ENCODE results near the gene ZNF586. TPM values are rescaled to one million over a fixed set of nuclear protein-coding genes. Genes with fewer than 3 reads are reported as not detected.
A peak's percentile ranks its signal among the peaks of the same experiment; 100 is the strongest.

Gene ZNF586
- total and polyA plus RNA-seq, 2 experiments from 2014 or later = 5.2 to 16.9 TPM

DNA sequence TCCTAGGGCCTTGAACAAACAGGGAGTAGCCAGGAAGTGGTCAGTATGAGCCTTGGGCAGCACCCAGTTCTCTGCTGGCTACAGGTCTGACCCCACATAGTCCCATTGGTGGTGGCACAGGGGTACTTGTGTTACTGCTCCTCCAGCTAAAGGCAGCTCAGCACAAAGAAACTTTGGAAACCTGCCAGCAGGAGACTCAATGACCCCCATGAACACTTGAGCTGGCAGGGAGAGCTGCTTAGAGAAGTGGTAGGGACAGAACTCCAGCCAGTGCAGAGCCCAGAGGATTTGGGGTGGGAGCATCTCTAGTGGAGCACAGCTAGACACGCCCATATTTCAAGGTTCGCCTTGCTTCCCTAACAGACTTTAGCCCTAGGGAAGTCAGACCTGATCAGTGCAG is 10.4 kb upstream of the ZNF586 start (continued):
- TF ChIP-seq, protein P1, sequence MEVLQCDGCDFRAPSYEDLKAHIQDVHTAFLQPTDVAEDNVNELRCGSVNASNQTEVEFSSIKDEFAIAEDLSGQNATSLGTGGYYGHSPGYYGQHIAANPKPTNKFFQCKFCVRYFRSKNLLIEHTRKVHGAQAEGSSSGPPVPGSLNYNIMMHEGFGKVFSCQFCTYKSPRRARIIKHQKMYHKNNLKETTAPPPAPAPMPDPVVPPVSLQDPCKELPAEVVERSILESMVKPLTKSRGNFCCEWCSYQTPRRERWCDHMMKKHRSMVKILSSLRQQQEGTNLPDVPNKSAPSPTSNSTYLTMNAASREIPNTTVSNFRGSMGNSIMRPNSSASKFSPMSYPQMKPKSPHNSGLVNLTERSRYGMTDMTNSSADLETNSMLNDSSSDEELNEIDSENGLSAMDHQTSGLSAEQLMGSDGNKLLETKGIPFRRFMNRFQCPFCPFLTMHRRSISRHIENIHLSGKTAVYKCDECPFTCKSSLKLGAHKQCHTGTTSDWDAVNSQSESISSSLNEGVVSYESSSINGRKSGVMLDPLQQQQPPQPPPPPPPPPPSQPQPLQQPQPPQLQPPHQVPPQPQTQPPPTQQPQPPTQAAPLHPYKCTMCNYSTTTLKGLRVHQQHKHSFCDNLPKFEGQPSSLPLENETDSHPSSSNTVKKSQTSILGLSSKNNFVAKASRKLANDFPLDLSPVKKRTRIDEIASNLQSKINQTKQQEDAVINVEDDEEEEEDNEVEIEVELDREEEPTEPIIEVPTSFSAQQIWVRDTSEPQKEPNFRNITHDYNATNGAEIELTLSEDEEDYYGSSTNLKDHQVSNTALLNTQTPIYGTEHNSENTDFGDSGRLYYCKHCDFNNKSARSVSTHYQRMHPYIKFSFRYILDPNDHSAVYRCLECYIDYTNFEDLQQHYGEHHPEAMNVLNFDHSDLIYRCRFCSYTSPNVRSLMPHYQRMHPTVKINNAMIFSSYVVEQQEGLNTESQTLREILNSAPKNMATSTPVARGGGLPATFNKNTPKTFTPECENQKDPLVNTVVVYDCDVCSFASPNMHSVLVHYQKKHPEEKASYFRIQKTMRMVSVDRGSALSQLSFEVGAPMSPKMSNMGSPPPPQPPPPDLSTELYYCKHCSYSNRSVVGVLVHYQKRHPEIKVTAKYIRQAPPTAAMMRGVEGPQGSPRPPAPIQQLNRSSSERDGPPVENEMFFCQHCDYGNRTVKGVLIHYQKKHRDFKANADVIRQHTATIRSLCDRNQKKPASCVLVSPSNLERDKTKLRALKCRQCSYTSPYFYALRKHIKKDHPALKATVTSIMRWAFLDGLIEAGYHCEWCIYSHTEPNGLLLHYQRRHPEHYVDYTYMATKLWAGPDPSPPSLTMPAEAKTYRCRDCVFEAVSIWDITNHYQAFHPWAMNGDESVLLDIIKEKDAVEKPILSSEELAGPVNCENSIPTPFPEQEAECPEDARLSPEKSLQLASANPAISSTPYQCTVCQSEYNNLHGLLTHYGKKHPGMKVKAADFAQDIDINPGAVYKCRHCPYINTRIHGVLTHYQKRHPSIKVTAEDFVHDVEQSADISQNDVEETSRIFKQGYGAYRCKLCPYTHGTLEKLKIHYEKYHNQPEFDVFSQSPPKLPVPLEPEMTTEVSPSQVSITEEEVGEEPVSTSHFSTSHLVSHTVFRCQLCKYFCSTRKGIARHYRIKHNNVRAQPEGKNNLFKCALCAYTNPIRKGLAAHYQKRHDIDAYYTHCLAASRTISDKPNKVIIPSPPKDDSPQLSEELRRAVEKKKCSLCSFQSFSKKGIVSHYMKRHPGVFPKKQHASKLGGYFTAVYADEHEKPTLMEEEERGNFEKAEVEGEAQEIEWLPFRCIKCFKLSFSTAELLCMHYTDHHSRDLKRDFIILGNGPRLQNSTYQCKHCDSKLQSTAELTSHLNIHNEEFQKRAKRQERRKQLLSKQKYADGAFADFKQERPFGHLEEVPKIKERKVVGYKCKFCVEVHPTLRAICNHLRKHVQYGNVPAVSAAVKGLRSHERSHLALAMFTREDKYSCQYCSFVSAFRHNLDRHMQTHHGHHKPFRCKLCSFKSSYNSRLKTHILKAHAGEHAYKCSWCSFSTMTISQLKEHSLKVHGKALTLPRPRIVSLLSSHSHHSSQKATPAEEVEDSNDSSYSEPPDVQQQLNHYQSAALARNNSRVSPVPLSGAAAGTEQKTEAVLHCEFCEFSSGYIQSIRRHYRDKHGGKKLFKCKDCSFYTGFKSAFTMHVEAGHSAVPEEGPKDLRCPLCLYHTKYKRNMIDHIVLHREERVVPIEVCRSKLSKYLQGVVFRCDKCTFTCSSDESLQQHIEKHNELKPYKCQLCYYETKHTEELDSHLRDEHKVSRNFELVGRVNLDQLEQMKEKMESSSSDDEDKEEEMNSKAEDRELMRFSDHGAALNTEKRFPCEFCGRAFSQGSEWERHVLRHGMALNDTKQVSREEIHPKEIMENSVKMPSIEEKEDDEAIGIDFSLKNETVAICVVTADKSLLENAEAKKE (CRISPR knock-in tag; IDR thresholded peaks at IDR 0.05) = no peak
- TF ChIP-seq CREB1 (CRISPR knock-in tag; IDR thresholded peaks at IDR 0.05; ENCODE audit: low read depth) (no peak), STAT1 (IDR thresholded peaks at IDR 0.05; ENCODE audit: unreplicated experiment) (no peak), EZH2 (IDR thresholded peaks at IDR 0.05; ENCODE audit: low read depth, unreplicated experiment) (no peak)
- TF ChIP-seq, protein P2, sequence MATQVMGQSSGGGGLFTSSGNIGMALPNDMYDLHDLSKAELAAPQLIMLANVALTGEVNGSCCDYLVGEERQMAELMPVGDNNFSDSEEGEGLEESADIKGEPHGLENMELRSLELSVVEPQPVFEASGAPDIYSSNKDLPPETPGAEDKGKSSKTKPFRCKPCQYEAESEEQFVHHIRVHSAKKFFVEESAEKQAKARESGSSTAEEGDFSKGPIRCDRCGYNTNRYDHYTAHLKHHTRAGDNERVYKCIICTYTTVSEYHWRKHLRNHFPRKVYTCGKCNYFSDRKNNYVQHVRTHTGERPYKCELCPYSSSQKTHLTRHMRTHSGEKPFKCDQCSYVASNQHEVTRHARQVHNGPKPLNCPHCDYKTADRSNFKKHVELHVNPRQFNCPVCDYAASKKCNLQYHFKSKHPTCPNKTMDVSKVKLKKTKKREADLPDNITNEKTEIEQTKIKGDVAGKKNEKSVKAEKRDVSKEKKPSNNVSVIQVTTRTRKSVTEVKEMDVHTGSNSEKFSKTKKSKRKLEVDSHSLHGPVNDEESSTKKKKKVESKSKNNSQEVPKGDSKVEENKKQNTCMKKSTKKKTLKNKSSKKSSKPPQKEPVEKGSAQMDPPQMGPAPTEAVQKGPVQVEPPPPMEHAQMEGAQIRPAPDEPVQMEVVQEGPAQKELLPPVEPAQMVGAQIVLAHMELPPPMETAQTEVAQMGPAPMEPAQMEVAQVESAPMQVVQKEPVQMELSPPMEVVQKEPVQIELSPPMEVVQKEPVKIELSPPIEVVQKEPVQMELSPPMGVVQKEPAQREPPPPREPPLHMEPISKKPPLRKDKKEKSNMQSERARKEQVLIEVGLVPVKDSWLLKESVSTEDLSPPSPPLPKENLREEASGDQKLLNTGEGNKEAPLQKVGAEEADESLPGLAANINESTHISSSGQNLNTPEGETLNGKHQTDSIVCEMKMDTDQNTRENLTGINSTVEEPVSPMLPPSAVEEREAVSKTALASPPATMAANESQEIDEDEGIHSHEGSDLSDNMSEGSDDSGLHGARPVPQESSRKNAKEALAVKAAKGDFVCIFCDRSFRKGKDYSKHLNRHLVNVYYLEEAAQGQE (IDR thresholded peaks at IDR 0.05; ENCODE audit: unreplicated experiment) = no peak

GRCh38 chr19:57771417-57771816 is 1.9 kb downstream of the ZNF586 start:
- H3F3A ChIP-seq (replicated peaks; ENCODE audit: low read depth) = peaks cover 10% of the 10 kb centered on the region
- Mint-ChIP-seq H3K27ac (no peak overlapping the region), H3K27me3 (ENCODE audit: insufficient read depth, low read depth, poor library complexity) (peaks cover 10% of the 10 kb centered on the region), H3K4me3 (peak overlapping the region; percentile 97), H3K36me3 (ENCODE audit: low read depth) (peaks cover 25% of the 10 kb centered on the region), H3K9me3 (0 out of 3 replicates have a peak, but pooled peaks cover 3% of the 10 kb centered on the region), H3K4me1 (peaks cover 17% of the 10 kb centered on the region)
- H3K9me2 ChIP-seq (ENCODE audit: insufficient read depth) = no peaks in the 10 kb centered on the region
- peaks cover 18% of the 10 kb centered on the region for H4K20me1 ChIP-seq (replicated peaks; ENCODE audit: insufficient read depth)
- DNase-seq (ENCODE audit: low spot score) (no peak), ATAC-seq (no peak)
- H3K4me2 ChIP-seq = no peak overlapping the region
- H3K4me1 ChIP-seq (ENCODE audit: insufficient read depth) = peaks cover 7% of the 10 kb centered on the region
- H3K27ac ChIP-seq (ENCODE audit: low read depth) = no peak overlapping the region
- H3K36me3 ChIP-seq (ENCODE audit: insufficient read depth) = peaks cover 4% of the 10 kb centered on the region
- H3K27me3 ChIP-seq (ENCODE audit: insufficient read depth) = no peaks in the 10 kb centered on the region
- H2AFZ ChIP-seq = no peak overlapping the region
- H3K79me2 ChIP-seq (replicated peaks; ENCODE audit: insufficient read depth) = peaks cover 64% of the 10 kb centered on the region
- no peak overlapping the region for H3K4me3 ChIP-seq
- TF ChIP-seq, protein P1 (CRISPR knock-in tag; IDR thresholded peaks at IDR 0.05) = no peak
